Brain microvascular endothelial cell (primary cell): ENCODE results near the gene POFUT2.
A peak's percentile ranks its signal among the peaks of the same experiment; 100 is the strongest.
"Not testable (repeated sequence)": the region's sequence is repeated elsewhere in the genome, so short reads cannot be mapped to it uniquely, and the experiment has no call there.

Experiments used
- DNase-seq: peaks from one replicate; pipeline ENCODE4 v3.0.0-alpha.2; 2020
- H3K27ac ChIP-seq: fragments of 250-450 bp; sonication (Bioruptor Pico); 2 replicates; pipeline ENCODE4 v1.5.1; 2020; ENCODE audit warnings: mild to moderate bottlenecking, moderate library complexity
- H3K27me3 ChIP-seq: fragments of 250-450 bp; sonication (Bioruptor Pico); replicated peaks from 2 replicates; pipeline ENCODE4 v1.5.1; 2020; ENCODE audit warnings: mild to moderate bottlenecking
- H3K36me3 ChIP-seq: fragments of 250-450 bp; sonication (Bioruptor Pico); replicated peaks from 2 replicates; pipeline ENCODE4 v1.5.1; 2020; ENCODE audit warnings: mild to moderate bottlenecking
- H3K4me3 ChIP-seq: 2 replicates; pipeline ENCODE4 v1.5.1; 2011; ENCODE audit warnings: low read depth, mild to moderate bottlenecking, control low read depth, low read length, moderate library complexity
- CTCF ChIP-seq: IDR thresholded peaks from 2 replicates; pipeline ENCODE4 v1.5.1; 2011; ENCODE audit warnings: low read depth, mild to moderate bottlenecking, moderate library complexity, low read length, control low read depth, inconsistent platforms; ENCODE audit errors: missing control alignments
- in situ Hi-C: cut with HindIII; loops from 2 replicates; pipeline ENCODE4 v1.10.0; 2017; ENCODE audit warnings: low sequenced_read_pairs, low pct_ligation_motif_present

POFUT2 gene

DNA sequence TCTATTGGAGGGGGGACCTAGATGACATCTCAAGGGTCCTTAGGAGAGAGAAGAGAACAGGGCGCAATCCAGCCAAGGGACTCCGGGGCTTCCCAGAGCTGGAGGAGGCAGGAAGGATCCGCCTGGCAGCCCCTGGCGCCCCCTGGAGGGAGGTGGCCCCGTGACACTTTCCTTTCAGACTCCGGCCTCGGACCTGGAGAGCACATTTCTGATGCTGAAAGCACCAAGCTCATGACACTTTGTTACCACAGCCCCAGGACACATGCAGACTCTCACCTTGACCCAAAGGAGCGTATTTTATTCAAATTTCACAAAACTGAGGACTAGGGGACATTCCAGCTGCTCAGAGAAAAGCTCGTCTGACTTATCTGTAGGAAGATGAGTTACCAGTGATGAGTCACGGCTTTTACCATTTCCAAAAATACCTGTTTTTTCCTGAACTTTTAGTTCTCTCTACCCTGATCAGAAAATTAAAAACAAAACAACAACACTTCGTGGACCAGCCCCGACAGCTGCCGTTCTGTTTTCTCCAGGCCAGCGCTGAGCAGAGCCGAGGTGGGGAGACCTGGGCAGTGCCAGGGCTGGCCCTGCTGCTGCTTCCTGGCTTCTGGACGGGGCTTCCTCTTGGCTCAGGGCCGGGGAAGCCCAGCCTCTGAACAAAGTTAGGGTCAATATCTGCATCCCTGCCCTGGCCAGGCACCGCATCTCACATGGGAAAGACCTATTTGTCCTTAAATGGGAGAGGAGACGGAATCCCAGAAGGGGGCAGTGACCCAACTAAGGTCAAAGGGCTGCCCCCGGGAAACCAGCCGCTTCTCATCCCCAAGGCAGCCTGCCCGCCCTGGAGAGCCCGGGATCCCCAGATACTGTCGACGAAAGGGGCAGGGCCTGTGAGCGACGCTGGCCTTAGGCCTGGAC lies 21.6 kb upstream of the POFUT2 start:
- no peaks in the 10 kb centered on the region for H3K27me3 ChIP-seq
- TF ChIP-seq CTCF, result peak; percentile 91
- H3K36me3 ChIP-seq, result no peaks in the 10 kb centered on the region
- in situ Hi-C loops, result no loop called here
- peak overlapping the region; percentile 98 for H3K27ac ChIP-seq
- peak; percentile 84 for DNase-seq
- H3K4me3 ChIP-seq, result no peak overlapping the region

DNA sequence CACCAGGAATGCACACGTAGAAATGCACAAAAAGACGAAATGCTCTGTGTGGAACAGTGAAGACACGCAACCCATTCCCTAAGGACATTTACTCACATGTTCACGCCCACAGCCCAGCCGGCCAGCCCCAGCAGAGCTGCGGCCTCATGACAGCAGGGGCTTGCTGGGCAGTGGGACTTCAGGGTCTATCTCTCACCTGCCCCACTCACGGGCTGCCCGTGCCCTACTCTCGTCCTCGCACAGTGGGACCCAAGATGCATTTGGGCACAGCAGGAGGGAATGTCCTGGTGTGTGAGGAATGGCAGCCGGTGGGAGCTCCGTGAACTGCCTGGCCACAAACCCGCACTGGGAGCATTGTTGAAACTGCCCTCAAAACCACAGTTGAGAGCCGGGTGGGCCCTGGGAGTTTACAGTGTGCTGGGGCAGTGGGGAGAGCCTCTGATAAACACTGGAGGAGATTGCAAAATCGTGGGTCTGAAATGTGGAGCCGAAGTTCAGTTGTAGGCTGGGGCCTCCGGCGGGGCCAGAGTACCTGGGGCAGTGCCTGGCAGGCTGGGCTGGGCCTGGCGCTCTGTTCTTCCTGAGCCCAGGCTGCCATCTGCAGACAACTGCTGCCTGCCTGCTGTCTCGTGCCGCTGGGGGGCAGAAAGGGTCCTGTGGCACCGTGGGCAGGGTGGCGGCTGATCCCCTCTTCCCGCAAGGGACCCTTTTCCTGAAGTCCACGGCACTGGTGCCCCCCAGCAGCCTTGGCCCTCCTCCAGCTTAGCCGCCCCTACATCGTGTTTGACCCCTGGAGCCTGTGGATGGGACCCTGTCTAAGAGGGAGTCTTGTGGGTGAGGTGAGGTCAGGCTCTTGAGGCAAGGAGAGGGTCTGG lies 20.7 kb upstream of the POFUT2 start:
- DNase-seq, result peak; percentile 91
- Histone ChIP-seq H3K4me3 (peak overlapping the region; percentile 13), H3K27me3 (no peaks in the 10 kb centered on the region), H3K27ac (peak overlapping the region; percentile 98), H3K36me3 (no peaks in the 10 kb centered on the region)
- no peak for TF ChIP-seq CTCF
- in situ Hi-C loops, result no loop called here

DNA sequence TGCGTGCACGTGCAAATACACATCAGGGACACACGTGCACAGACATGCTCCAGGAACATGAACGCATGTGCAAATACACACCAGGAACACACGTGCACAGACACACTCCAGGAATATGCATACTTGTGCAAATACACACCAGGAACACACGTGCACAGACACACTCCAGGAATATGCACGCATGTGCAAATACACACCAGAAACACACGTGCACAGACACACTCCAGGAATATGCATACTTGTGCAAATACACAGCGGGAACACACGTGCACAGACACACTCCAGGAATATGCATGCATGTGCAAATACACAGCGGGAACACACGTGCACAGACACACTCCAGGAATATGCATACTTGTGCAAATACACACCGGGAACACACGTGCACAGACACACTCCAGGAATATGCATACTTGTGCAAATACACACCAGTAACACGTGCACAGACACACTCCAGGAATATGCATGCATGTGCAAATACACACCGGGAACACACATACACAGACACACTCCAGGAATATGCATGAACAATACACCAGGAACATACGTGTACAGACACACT lies 20.0 kb upstream of the POFUT2 start:
- DNase-seq, in situ Hi-C loops, H3K36me3 ChIP-seq, H3K27me3 ChIP-seq: not testable (repeated sequence)
- Histone ChIP-seq H3K4me3 (peak overlapping the region; percentile 15), H3K27ac (peak overlapping the region; percentile 98)

GRCh38 chr21:45306832-45307571 lies 19.3 kb upstream of the POFUT2 start:
- no peaks in the 10 kb centered on the region for H3K36me3 ChIP-seq
- TF ChIP-seq CTCF, result no peak
- DNase-seq, result peak; percentile 93
- peak overlapping the region; percentile 98 for H3K27ac ChIP-seq
- no peaks in the 10 kb centered on the region for H3K27me3 ChIP-seq
- in situ Hi-C loops, result no loop called here
- peak overlapping the region; percentile 15 for H3K4me3 ChIP-seq

DNA sequence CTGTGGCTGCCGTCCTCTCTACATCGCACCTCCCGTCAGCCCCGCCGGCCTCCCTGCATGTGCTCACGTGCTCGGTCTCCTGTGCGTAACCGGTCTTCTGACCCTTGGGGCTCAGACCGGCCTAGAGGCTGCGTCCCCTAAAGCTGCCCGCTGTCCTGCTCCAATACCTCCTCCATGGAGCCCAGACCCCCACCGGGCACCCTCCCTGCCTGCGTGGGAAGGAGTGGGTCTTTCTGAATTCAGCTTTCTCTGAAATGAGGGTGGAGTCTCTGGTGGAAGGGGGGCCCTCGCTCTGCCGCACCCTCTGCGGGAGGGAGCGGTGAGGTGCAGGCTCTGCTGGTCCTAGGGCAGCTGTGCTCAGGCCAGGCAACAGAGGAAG lies 18.7 kb upstream of the POFUT2 start:
- no peaks in the 10 kb centered on the region for H3K36me3 ChIP-seq
- H3K27ac ChIP-seq, result peak overlapping the region; percentile 98
- H3K4me3 ChIP-seq, result no peak overlapping the region
- DNase-seq, result no peak
- H3K27me3 ChIP-seq, result no peaks in the 10 kb centered on the region
- in situ Hi-C loops, result no loop called here
- TF ChIP-seq CTCF, result peak; percentile 36
